EL (cell line): ENCODE results near the gene RNU6-9.

ENCODE experiments used
- DNase-seq: peaks from one replicate; pipeline ENCODE4 v3.0.0-alpha.2; 2016

The RNU6-9 gene

GRCh38 chr19:899336-900042 lies 6.2 kb downstream of the RNU6-9 start:
- no peak for DNase-seq

GRCh38 chr19:900043-900301 lies 6.7 kb downstream of the RNU6-9 start:
- no peak for DNase-seq

GRCh38 chr19:900302-901111 lies 7.2 kb downstream of the RNU6-9 start:
- no peak for DNase-seq

GRCh38 chr19:901216-902092 lies 8.2 kb downstream of the RNU6-9 start:
- no peak for DNase-seq

- no peak for DNase-seq
These were observed 8.7 kb downstream of the RNU6-9 start for GRCh38 chr19:902093-902370.

GRCh38 chr19:902446-903226 lies 9.4 kb downstream of the RNU6-9 start:
- DNase-seq = no peak

GRCh38 chr19:903266-903797 lies 10.0 kb downstream of the RNU6-9 start:
- no peak for DNase-seq

GRCh38 chr19:904545-904944 lies 11.3 kb downstream of the RNU6-9 start:
- no peak for DNase-seq

- no peak for DNase-seq
These were observed 13.2 kb downstream of the RNU6-9 start for GRCh38 chr19:906480-906879.

GRCh38 chr19:907183-907853 lies 14.0 kb downstream of the RNU6-9 start:
- DNase-seq = no peak

GRCh38 chr19:911197-912033 lies 18.1 kb downstream of the RNU6-9 start:
- no peak for DNase-seq

GRCh38 chr19:912181-913079 lies 19.1 kb downstream of the RNU6-9 start:
- DNase-seq = no peak

GRCh38 chr19:913080-913748 lies 19.9 kb downstream of the RNU6-9 start, which contains the start of gene R3HDM4:
Gene R3HDM4 (minus strand): TSS chr19:913219. CDS start chr19:913157, 62 bp downstream.
- DNase-seq = peak; percentile 63

GRCh38 chr19:916645-917322 lies 23.5 kb downstream of the RNU6-9 start:
- DNase-seq = no peak

- DNase-seq = no peak
These were observed 24.3 kb downstream of the RNU6-9 start, which contains the start of gene KISS1R for GRCh38 chr19:917323-918151. Gene KISS1R (plus strand): TSS chr19:917333. CDS start chr19:917503, 170 bp downstream.

- no peak for DNase-seq
These were observed 24.8 kb downstream of the RNU6-9 start for GRCh38 chr19:918152-918437.

GRCh38 chr19:918481-919198 lies 25.4 kb downstream of the RNU6-9 start:
- no peak for DNase-seq
